ENCODE measurements around the gene SMIM43.
"Not testable (repeated sequence)": the region's sequence is repeated elsewhere in the genome, so short reads cannot be mapped to it uniquely, and the experiment has no call there.

The SMIM43 gene

DNA sequence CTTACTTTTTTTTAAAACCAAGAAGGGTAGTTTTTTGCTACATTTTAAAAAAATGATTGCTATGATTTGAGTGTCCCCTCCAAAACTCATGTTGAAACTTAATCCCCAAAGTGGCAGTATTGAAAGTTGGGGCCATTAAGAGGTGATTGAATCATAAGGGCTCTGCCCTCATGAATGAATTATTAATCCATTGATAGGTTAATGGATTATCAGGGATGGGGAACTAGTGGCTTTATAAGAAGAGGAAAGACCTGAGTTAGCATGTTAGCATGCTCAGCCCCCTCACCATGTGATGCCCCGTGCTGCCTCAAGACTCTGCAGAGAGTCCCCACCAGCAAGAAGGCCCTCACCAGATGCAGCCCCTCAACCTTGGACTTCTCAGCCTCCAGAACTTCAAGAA, 31.0 kb downstream of the SMIM43 start:
- no peak for DNase-seq

- DNase-seq = not testable (repeated sequence)
Observed at GRCh38 chr4:121729753-121730152, 35.2 kb downstream of the SMIM43 start.

- no peak for DNase-seq
Observed at GRCh38 chr4:121728798-121729226, 36.2 kb downstream of the SMIM43 start.

GRCh38 chr4:121728066-121728465, 36.9 kb downstream of the SMIM43 start:
- no peak for DNase-seq

DNA sequence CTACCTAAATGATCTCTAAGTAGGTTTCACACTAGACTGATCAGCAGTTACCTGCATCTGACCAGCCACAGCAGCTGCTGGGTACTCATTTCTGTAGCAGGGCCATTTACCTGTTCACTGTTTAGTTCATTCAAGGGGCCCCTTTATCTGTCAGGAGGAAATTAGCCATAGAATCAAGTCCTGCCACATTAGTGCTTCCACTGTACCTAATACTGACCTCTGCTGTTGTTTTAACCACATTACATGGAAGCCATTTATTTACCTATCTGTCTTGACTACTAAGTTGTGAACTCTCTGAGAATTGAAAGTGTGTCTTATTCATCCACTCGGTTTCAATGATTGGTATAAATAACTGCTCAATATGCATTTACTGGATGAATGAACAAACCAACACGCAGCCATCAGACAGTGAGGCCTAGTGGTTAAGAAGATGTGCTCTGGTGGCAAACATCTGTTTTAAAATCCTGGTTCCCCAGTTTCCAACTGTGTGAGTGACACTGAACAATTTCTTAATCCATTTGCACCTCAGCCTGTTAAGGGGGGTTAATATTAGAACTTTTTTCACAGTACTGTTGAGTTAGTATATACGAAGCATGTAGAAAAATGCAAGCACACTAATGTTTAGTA, 38.2 kb downstream of the SMIM43 start:
- no peak for DNase-seq

- no peak for DNase-seq
Observed at GRCh38 chr4:121724671-121725070, 40.3 kb downstream of the SMIM43 start.

GRCh38 chr4:121721700-121722099, 43.3 kb downstream of the SMIM43 start:
- no peak for DNase-seq

DNA sequence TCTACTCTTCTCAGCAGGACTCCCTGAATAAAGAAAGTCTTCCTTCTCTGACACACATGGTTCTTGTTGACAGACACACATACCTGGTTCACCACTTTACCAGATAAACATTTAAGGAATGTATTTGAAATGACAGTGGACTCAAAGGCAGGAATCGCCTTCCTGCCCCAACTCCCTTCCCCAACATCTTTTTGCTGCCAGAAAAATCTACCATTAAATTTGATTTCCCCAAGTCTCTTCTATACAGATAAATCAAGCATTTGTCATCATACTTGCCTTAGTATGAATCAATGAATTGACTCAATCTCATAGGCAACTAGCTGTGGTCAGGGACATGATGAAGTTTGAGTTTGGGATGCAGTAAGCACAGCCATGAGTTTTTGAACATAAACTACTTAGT, 44.9 kb downstream of the SMIM43 start:
- no peak for DNase-seq

GRCh38 chr4:121717680-121718237, 47.2 kb downstream of the SMIM43 start:
- no peak for DNase-seq

GRCh38 chr4:121714548-121714947, 50.4 kb downstream of the SMIM43 start:
- DNase-seq = no peak

DNA sequence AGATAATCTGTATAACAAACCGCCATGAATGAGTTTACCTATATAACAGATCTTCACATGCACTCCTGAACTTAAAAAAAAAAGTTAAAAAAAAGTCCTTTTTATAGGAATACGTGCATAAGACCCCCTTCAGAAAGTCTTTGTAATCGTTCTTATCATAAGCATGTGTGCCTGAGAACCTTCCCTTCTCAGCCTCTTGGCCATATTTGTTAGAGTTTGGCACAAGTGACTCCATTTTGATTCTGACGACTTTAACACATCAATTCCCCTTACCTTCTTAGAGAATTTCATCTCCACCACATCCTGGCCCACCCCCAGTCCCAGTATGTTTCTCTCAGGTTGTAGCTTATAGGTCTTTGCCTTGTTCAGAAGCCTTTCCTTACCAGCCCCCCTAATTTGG, 52.2 kb downstream of the SMIM43 start:
- DNase-seq = no peak

GRCh38 chr4:121712001-121712651, 52.8 kb downstream of the SMIM43 start:
- DNase-seq = no peak

GRCh38 chr4:121711263-121712000, 53.5 kb downstream of the SMIM43 start:
- no peak for DNase-seq

- no peak for DNase-seq
Observed at GRCh38 chr4:121709766-121710405, 55.1 kb downstream of the SMIM43 start.
